Thyroid gland (tissue), 4 donors: ENCODE measurements around the gene DUSP8. TPM values are rescaled to one million over a fixed set of nuclear protein-coding genes. Genes with fewer than 3 reads are reported as not detected.

Source experiments
- DNase-seq, 2 donors: peaks; one replicate each; pipeline ENCODE4 v3.0.0-alpha.2; 2019
- H3K27ac ChIP-seq, 3 donors: fragments of 200-600 bp; sonication (generic); 1 replicate in 2 of 3; 2 replicates in 1 of 3; pipeline ENCODE4 v1.5.1; 2016 to 2019; ENCODE audit warnings: mild to moderate bottlenecking in 1 of 3, moderate library complexity in 1 of 3
- H3K27me3 ChIP-seq: fragments of 200-600 bp; sonication (generic); one replicate; pipeline ENCODE4 v1.5.1; 2019
- H3K36me3 ChIP-seq, 2 donors: fragments of 200-600 bp; sonication (generic); one replicate each; pipeline ENCODE4 v1.5.1; 2016 to 2019
- H3K4me1 ChIP-seq, 2 donors: fragments of 200-600 bp; sonication (generic); one replicate each; pipeline ENCODE4 v1.5.1; 2017 to 2019
- H3K4me3 ChIP-seq, 3 donors: fragments of 200-600 bp; sonication (generic); replicated peaks in 1 of 3; 1 replicate in 2 of 3; 2 replicates in 1 of 3; pipeline ENCODE4 v1.5.1; 2016; ENCODE audit warnings: mild to moderate bottlenecking in 1 of 3
- H3K9me3 ChIP-seq: fragments of 200-600 bp; sonication (generic); one replicate; pipeline ENCODE4 v1.5.1; 2017
- CTCF ChIP-seq, 6 experiments: fragments of 200-600 bp in 3 of 6; fragments of 450-650 bp in 3 of 6; sonication (generic) in 3 of 6; IDR thresholded peaks; one replicate each; pipeline ENCODE4 v1.5.1; 2016 to 2019; ENCODE audit warnings: antibody characterized with exemption in 6 of 6, mild to moderate bottlenecking in 2 of 6, inconsistent platforms in 1 of 6, moderate library complexity in 1 of 6
- POLR2A ChIP-seq, 2 donors: fragments of 450-650 bp; IDR thresholded peaks; one replicate each; pipeline ENCODE4 v1.6.1; 2017; ENCODE audit warnings: antibody characterized with exemption in 2 of 2, mild to moderate bottlenecking in 2 of 2, moderate library complexity in 1 of 2
- WGBS, 2 donors: methylation state at CpG; one replicate each; pipeline ENCODE4 v1.1.5; 2017; 5-methylcytosine and 5-hydroxymethylcytosine counted together
- intact Hi-C: fragments of 100-400 bp; cut with DNase I; formaldehyde crosslinking; loops from one replicate; pipeline ENCODE4 v1.15.1; 2023
- total RNA-seq, 4 donors: library from RNA; depleted of rRNA; stranded (reverse); fragments of >200 nt; gene quantifications; one replicate each; pipeline ENCODE4 v1.2.3, GENCODE V29; 2016

Gene DUSP8
- total RNA-seq, 4 donors from 2014 or later, result 1.3 to 3.5 (median 2.5) TPM

- Histone ChIP-seq H3K4me1 (peaks cover 7 to 19% of the 10 kb centered on the region in 2 donors), H3K36me3 (peaks cover under 1 to 3% of the 10 kb centered on the region in 2 donors)
- DNase-seq, result no peak
Measured at GRCh38 chr11:1562469-1563148, 9.5 kb downstream of the DUSP8 start.

DNA sequence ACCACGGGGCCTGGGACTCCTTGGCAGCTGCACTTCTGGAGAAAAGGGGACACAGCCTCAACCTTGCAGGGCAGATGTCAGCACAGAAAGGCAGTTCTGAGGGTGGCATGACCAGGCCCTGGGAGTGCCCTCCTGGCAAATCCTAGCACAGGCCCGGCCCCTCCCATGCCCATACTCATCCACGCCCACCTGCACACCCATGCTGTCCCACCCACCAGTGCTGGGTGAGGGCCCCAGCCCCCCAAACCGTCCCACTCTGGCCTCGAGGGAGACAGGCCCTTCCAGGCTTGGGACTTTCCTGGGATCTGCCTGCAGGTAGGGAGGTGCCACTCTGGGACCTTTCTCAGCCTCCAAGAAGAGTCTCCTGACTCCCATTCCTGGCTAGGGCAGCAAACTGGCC lies 10.1 kb downstream of the DUSP8 start:
- TF ChIP-seq POLR2A (IDR thresholded peaks at IDR 0.05) (no peak), CTCF (IDR thresholded peaks at IDR 0.05) (no peak)
- 87 to 100% methylated on average over 3 to 5 of the region's 5 CpGs for WGBS, 2 donors
- Histone ChIP-seq H3K9me3 (no peaks in the 10 kb centered on the region), H3K36me3 (peaks cover 5 to 9% of the 10 kb centered on the region in 2 donors), H3K4me3 (no peak overlapping the region), H3K4me1 (peaks cover 7 to 19% of the 10 kb centered on the region in 2 donors), H3K27ac (no peak overlapping the region), H3K27me3 (no peaks in the 10 kb centered on the region)
- intact Hi-C loops, result no loop called here
- no peak for DNase-seq

More at GRCh38 chr11:1562469-1563148, 9.5 kb downstream of the DUSP8 start:
- no peaks in the 10 kb centered on the region for H3K27me3 ChIP-seq
- H3K9me3 ChIP-seq, result no peaks in the 10 kb centered on the region
- intact Hi-C loops, result no loop called here
- H3K4me3 ChIP-seq, result no peak overlapping the region
- no peak overlapping the region for H3K27ac ChIP-seq
- WGBS, 2 donors, result 95 to 96% methylated on average over 11 to 13 of the region's 14 CpGs
- TF ChIP-seq POLR2A (IDR thresholded peaks at IDR 0.05), result no peak
- TF ChIP-seq CTCF (IDR thresholded peaks at IDR 0.05), result no peak

GRCh38 chr11:1561266-1561665 lies 10.8 kb downstream of the DUSP8 start:
- DNase-seq, result no peak
- Histone ChIP-seq H3K4me3 (no peak overlapping the region), H3K9me3 (no peaks in the 10 kb centered on the region), H3K27ac (no peak overlapping the region), H3K27me3 (no peaks in the 10 kb centered on the region), H3K4me1 (peaks cover 7 to 19% of the 10 kb centered on the region in 2 donors), H3K36me3 (peaks cover 5 to 9% of the 10 kb centered on the region in 2 donors)
- no peak for TF ChIP-seq CTCF (IDR thresholded peaks at IDR 0.05)
- TF ChIP-seq POLR2A (IDR thresholded peaks at IDR 0.05), result no peak
- intact Hi-C loops, result no loop called here
- 95 to 96% methylated on average over 9 to 12 of the region's 17 CpGs for WGBS, 2 donors

GRCh38 chr11:1560649-1561251 lies 11.3 kb downstream of the DUSP8 start:
- H3K36me3 ChIP-seq, result peaks cover 5 to 9% of the 10 kb centered on the region in 2 donors
- TF ChIP-seq POLR2A (IDR thresholded peaks at IDR 0.05) (no peak), CTCF (IDR thresholded peaks at IDR 0.05) (no peak)
- WGBS, 2 donors, result 85 to 88% methylated on average over 7 to 8 of the region's 8 CpGs

More at GRCh38 chr11:1560649-1561251, 11.3 kb downstream of the DUSP8 start:
- H3K4me3 ChIP-seq, result no peak overlapping the region
- no peak overlapping the region for H3K27ac ChIP-seq
- H3K27me3 ChIP-seq, result no peaks in the 10 kb centered on the region
- H3K4me1 ChIP-seq, result peaks cover 7 to 19% of the 10 kb centered on the region in 2 donors
- intact Hi-C loops, result no loop called here
- DNase-seq, result no peak
- H3K9me3 ChIP-seq, result no peaks in the 10 kb centered on the region
